ENCODE results near the gene VPS35L.
A peak's percentile ranks its signal among the peaks of the same experiment; 100 is the strongest.

The VPS35L gene

DNA sequence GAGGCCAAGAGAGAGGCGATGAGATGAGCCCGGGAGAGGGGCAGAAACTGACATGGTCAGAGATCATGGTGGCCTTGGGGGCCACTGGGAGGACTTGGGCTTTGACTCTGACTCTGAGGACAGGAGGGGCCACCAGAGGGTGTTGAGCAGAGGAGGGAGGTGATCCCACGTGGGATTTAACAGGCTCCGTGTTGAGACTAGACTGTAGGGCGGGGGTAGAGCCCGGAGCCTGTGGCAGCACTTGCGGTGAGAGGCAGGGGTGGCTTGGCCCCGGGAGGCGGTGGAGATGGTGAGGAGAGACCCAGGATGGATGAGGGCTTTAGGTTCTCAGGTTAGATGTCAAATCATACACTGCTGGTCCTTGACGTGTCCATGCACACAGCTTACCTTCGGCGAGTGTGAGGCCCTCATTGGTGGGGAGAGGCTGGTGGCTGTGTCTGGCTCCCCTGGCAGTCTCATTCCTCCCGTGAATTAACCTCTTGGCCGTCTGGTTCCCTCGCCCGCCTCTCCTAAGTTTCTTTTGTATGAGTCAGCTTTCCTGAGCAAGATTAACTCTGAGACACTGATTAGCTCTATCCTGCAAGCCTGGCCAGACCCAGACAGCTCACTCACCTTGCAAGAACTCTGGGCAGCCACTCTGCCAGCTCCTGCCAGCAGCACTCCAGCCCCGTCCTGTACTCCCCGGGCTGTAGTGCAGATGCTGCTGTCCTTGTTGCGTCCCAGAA lies 39.7 kb downstream of the VPS35L start:
- ChIA-PET POLR2A (interaction anchor here (1.0 kb wide), 1 partner anchor 32 kb away, joined by 3 read pairs; no protein-coding TSS in a partner anchor), CTCF (interaction anchor here (0.8 to 11.8 kb wide), 7 partner anchors 7 to 312 kb away, joined by 3 to 250 read pairs (median 4); partner anchors contain the start of gene GPRC5B)
- peak; percentile 88 for DNase-seq (ENCODE audit: low read depth, low spot score)
- TF ChIP-seq, protein P1, sequence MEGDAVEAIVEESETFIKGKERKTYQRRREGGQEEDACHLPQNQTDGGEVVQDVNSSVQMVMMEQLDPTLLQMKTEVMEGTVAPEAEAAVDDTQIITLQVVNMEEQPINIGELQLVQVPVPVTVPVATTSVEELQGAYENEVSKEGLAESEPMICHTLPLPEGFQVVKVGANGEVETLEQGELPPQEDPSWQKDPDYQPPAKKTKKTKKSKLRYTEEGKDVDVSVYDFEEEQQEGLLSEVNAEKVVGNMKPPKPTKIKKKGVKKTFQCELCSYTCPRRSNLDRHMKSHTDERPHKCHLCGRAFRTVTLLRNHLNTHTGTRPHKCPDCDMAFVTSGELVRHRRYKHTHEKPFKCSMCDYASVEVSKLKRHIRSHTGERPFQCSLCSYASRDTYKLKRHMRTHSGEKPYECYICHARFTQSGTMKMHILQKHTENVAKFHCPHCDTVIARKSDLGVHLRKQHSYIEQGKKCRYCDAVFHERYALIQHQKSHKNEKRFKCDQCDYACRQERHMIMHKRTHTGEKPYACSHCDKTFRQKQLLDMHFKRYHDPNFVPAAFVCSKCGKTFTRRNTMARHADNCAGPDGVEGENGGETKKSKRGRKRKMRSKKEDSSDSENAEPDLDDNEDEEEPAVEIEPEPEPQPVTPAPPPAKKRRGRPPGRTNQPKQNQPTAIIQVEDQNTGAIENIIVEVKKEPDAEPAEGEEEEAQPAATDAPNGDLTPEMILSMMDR (IDR thresholded peaks at IDR 0.05; ENCODE audit: insufficient read depth, low read length, missing control alignments): no peak
- H3K4me3 ChIP-seq (ENCODE audit: low read depth, low read length): no peak overlapping the region

DNA sequence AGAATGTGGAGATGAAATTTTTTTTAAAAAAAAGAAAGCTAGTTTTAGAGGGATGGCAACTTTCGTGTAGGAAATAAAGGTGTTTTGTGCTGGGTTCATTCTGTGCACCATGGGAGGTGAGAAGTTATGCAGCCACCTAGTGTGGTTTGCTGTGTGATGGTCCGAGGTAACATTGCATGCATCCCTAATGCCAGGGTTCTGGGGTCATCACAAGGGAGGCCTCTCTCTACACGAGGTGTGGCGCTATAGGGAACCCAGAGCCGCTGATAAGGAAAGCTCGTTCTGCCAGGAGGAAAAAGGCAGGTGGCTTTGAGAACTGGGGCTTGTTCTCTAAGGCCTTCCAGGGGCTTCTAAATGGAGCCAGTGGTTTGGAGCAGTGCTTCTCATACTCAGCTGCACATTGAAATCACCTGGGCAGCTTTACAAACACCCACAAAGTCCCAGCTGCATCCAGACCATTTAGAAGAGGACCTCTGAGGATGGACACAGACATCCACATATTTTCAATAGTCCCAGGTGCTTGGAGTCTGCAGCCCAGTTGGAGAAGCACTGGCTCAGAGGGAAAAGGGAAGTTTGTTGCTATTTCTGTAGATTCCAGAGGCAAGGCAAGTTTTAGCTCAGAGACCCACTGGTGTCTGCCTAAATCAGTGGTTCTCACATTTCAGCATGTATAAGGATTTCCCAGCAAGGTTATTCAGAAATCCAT lies 43.5 kb downstream of the VPS35L start:
- DNase-seq (ENCODE audit: low read depth, low spot score): no peak
- no peak overlapping the region for H3K4me3 ChIP-seq (ENCODE audit: low read depth, low read length)
- ChIA-PET CTCF (interaction anchor here (0.6 to 11.8 kb wide), 15 partner anchors 8 to 785 kb away, joined by 3 to 250 read pairs (median 5); partner anchors contain the start of genes GPRC5B and VPS35L), POLR2A (interaction anchor here (0.5 to 0.7 kb wide), 2 partner anchors 90 to 263 kb away, joined by 3 to 6 read pairs; no protein-coding TSS in a partner anchor)
- TF ChIP-seq, protein P1 (IDR thresholded peaks at IDR 0.05; ENCODE audit: insufficient read depth, low read length, missing control alignments): no peak

DNA sequence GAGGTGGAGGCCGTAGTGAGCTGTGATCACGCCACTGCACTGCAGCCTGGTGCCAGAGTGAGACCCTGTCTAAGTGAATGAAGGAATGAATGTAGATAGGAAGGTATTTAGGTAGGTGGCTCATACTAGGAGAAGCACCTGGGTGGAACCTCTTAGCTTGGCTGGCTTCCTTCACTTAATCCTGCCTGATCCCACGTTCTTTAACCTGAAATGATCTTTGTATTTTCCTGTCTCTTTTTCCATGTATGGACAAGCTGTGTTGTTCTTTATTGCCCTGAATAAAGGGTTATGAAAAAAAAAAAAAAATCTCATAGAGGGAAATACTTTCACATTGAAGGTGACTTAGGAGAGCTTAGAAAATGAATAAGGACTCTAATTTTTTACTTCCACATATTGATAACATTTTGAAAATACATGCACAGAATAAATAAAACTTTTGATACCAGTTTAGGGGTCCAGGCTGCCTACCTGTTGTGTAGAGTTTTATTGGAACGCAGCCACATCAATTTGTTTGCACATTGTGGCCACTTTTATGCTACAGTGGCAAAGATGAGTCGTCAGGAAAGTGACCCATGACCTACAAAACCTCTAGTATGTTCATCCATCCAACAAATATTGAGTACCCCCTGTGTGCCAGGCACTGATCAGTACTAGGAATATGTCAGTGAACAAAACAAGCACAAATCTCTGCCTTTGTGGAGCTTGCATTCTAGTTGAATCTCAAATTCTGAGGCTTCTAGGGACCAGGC lies 44.6 kb downstream of the VPS35L start:
- TF ChIP-seq, protein P1 (IDR thresholded peaks at IDR 0.05; ENCODE audit: insufficient read depth, low read length, missing control alignments): no peak
- no peak for DNase-seq (ENCODE audit: low read depth, low spot score)
- ChIA-PET POLR2A (no interaction called here), CTCF (interaction anchor here (0.7 to 11.8 kb wide), 18 partner anchors 10 to 1621 kb away, joined by 3 to 250 read pairs (median 7); partner anchors contain the start of genes GPRC5B and VPS35L)
- H3K4me3 ChIP-seq (ENCODE audit: low read depth, low read length): no peak overlapping the region

DNA sequence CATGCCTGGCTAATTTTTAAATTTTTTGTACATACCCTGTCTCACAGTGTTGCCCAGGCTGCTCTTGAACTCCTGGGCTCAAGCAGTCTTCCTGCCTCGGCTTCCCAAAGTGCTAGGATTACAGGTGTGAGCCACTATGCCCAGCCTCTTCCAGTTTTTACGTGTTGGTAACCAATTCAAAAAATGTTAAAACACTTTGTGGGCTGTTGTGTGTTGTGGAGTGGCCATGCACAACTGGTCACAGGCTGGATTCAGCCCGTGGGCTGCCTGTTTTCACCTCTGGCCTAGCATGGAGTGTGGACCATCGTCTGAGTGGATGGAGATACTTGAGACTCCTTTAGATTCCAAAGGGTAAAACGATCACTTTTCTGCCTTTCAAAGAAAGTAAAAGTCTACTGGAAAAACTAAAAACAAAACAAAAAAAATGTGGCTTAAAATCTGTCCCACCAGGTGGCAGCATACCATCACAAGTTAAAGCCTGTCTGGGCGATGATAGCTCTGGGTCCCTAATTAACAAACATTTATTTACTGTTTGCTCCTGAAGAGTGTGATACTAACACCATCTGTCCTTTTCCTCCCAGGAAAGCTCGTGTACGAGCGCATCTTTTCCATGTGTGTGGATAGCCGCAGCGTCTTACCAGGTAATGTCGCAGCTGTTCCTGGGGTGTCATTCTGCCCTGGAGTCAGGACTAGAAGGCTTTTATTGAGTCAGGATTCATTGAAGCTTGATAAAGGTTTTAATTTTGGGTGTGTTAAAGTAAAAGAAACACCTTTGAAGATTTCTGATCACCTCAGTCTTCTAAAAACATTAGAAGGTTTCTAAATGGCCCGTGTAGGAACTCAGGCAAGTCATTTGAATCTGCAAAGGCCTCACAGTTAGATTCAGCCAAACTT lies 45.8 kb downstream of the VPS35L start:
- no peak overlapping the region for H3K4me3 ChIP-seq (ENCODE audit: low read depth, low read length)
- CTCF ChIA-PET: interaction anchor here (0.7 to 11.8 kb wide), 31 partner anchors 9 to 306 kb away, joined by 3 to 250 read pairs (median 4); partner anchors contain the start of gene GPRC5B
- no peak for DNase-seq (ENCODE audit: low read depth, low spot score)
- TF ChIP-seq, protein P1 (IDR thresholded peaks at IDR 0.05; ENCODE audit: insufficient read depth, low read length, missing control alignments): peak; percentile 37
- POLR2A ChIA-PET: no interaction called here

DNA sequence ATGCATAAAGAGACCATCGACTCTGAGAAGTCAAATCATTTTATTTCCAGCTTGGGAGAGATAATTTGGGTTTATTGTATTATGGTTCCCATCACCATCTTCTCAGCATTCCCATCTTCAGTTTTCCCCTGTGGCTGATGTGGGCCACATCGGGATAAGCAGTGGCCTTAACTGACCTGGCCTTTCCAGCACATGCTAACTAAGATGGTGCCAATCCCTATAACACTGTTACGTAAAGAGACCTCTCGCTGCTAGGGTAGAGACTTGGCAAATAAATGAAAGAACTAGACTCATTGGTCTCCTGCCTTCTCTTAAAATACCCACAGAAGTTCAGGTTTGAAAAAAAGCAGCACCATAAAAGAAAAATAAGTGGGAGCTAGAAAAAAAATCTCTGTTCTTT lies 49.4 kb downstream of the VPS35L start:
- TF ChIP-seq, protein P1 (IDR thresholded peaks at IDR 0.05; ENCODE audit: insufficient read depth, low read length, missing control alignments): no peak
- POLR2A ChIA-PET: no interaction called here
- CTCF ChIA-PET: interaction anchor here (1.1 to 11.0 kb wide), 6 partner anchors 9 to 286 kb away, joined by 3 to 250 read pairs (median 4); partner anchors contain the start of gene GPRC5B
- no peak overlapping the region for H3K4me3 ChIP-seq (ENCODE audit: low read depth, low read length)
- DNase-seq (ENCODE audit: low read depth, low spot score): no peak
